Stimulated activated CD4-positive, alpha-beta T cell treated with anti-CD3 and anti-CD28 coated beads, TNF-alpha, amount 100 ng/mL, for 24 hours (primary cell): ENCODE measurements around the gene FTO.

ENCODE experiments used
- DNase-seq, 3 experiments: peaks; one replicate each; pipeline ENCODE4 v3.0.0-alpha.2; 2020; ENCODE audit warnings: low read depth in 3 of 3

Gene FTO

DNA sequence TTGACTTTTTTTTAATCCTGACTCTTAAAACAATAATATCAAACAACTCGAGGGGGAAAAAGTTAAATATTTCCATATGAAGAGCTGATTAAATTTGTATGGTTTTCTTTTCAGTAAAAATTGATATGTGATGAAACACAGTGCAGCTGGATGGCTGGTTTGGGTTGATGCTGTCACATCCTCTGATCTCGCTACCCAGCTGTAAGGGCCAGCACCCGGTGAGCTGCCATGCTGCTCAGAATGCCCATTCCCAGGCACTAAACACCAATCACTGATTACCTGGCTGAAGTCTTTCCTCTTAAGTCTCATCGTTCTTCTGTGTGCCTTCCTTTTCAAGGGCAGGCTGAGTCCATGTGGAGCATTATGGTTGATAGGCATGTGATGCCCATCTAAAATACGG lies 348.3 kb downstream of the FTO start:
- no peak for DNase-seq

DNA sequence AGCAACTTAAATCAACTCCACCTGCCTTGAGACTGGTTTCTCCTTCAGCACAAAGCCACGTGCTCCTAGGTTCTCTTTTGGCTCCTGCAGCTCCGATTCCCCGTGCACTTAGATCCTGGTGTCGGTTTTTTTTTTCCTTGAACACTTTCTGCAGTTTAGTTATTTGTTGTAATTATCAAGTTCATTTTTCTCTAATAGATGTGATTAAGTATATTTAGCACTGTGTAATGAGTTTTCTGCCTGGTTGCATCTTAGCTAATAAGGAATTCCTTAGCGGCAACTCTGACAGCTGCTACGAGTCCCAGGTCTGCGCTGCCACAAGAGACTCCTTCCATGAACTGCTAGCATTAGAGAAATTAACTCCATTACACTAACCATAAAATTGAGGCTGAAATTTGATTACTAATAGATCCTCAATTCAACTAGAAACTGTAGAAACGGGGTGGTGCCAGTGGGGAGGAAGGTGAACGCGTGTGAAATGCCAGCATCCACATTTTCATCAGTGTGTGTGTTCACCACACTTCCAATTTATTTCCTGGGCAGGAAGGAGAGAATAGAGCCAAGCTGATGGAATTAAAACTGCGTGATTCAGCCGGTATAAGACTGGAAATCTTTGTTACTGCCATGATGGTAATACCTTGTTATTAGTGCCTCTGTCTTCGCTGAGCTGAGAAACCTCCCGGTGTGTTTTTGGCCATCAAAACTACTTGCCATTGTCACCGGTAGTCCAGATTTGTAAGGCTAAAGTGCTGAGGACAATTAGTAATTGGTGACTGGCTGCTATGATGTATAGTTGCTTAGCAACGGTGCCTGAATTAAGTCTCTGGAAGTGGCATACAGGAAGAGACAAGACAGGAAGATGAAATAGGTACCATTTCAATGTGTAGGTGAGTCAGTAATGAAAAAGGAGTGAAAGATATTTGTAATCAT lies 350.2 kb downstream of the FTO start:
- DNase-seq, result no peak

DNA sequence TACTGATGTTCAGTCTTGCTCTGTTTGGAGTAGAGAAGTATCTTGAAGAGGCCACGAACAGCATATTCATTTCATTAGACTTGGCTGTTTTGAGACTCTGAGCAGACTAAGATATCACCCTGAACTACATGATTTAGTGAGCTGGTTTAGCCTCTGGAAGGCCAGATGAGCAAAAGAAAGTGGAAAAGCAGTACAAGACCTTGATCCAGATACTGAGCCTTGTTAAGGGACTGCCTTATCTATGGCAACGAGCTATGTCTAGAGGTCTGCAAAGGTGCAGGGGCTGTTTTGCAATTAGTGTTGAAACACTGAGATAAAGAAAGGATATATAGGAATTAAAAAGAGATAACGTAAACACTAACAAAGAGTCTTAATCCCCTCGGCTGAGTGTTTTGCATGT lies 351.2 kb downstream of the FTO start:
- no peak for DNase-seq

- no peak for DNase-seq
These were observed 351.9 kb downstream of the FTO start for GRCh38 chr16:54055864-54056263.

DNA sequence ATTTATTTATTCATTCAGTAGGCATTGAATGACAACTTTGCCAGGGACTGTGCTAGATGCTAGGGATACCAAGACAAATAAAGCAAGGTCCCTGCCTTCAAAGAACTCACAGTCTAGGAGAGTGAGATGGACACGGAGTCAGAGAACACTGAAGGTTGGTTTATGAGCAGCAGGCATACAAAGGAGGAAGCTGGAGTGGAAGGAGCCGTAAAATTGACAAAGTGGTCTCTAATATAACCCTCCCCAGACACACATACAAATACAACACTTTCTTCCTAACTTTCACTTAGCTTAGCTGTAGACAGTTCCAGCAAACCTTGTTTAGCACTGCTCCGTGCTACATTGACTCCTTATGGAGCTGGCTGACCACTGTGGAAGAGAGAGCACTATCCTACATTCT lies 353.0 kb downstream of the FTO start:
- DNase-seq, result no peak

GRCh38 chr16:54059319-54059718 lies 355.4 kb downstream of the FTO start:
- DNase-seq, result no peak

- no peak for DNase-seq
These were observed 356.9 kb downstream of the FTO start for GRCh38 chr16:54060599-54061421.

DNA sequence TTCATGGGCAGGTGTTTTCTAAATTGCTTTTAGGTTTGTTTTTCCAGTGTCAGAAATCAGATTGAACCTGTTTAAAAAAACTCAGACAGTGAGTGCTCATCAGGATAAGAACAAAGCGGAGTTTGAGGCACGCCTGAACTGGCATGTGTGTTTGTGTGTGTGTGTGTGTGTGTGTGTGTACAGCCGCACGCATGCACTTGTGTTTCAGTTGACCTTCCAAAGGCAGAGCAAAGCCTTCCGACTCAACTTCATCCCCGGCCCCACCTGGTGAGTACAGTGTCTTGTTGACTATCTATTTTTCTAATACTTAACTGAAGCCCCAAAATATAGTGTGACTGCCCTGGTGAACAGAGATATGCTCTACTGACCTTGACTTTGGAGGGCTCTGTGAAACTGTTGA lies 357.5 kb downstream of the FTO start:
- DNase-seq, result no peak

- no peak for DNase-seq
These were observed 358.7 kb downstream of the FTO start for GRCh38 chr16:54062361-54063278.

GRCh38 chr16:54063279-54063773 lies 359.4 kb downstream of the FTO start:
- no peak for DNase-seq

- no peak for DNase-seq
These were observed 362.6 kb downstream of the FTO start for GRCh38 chr16:54066451-54067105.

DNA sequence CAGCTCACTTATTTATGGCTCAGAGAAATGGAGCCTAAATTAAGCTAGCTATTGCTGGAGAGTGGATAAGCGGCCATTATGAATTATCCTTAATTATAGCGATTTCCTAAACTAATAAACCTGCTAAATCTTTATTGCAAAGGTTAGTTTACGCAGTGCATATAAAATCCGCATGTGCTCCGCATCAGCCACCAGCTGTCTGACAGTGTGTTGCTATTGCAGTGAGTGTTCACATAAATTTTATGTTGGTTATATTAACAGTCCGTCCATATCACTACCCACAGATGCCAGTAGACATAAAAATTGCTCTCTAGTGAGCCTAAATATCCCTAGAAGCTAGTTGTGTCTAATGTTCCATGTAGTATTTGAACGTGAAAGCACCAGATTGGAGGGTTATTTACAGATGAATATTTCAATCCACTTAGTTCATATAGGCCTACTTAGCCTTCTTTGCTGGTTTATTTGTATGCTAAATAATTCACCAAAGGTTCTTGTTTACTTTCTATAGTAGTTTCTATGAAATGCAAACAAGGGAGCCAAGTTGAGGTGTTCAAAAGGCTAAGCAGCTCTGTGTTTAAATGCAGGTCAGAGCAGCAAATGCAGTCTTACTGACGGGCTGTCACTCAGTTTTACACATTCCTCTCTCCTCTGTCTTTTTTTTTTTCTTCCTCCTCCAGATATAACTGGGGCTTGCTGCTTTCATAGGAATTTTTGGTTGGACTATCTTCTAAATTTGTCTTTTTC lies 363.5 kb downstream of the FTO start:
- DNase-seq, result no peak

GRCh38 chr16:54068212-54068611 lies 364.3 kb downstream of the FTO start:
- DNase-seq, result no peak

- no peak for DNase-seq
These were observed 365.8 kb downstream of the FTO start for GRCh38 chr16:54069601-54070239.

DNA sequence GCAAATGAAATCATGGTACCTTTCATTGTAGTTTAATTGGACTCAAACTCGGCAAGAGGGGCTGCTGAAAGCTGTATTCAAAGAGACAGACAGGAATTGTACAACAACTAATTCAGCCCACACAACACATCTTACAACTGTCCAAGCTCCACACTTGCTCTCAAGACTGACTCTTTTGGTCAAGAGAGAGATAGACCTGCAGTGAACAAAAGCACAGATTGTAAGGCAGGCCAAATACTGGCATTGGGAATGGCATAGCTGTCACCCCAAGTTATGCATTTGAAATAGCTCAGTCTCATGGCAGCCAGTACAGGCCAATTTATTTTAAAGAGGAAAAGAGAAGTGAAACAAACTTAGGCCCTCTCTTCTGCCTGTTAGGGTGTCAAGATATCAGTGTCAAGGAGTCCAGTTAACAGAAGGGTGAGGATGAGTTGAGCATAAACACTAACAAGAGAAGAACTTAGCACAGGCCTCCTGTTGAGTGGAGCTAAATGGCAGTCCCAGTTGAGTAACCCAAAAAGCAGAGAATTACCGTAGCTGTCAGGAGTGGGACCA lies 366.9 kb downstream of the FTO start:
- no peak for DNase-seq

- DNase-seq, result no peak
These were observed 367.6 kb downstream of the FTO start for GRCh38 chr16:54071514-54071913.

GRCh38 chr16:54072237-54072636 lies 368.3 kb downstream of the FTO start:
- DNase-seq, result no peak

DNA sequence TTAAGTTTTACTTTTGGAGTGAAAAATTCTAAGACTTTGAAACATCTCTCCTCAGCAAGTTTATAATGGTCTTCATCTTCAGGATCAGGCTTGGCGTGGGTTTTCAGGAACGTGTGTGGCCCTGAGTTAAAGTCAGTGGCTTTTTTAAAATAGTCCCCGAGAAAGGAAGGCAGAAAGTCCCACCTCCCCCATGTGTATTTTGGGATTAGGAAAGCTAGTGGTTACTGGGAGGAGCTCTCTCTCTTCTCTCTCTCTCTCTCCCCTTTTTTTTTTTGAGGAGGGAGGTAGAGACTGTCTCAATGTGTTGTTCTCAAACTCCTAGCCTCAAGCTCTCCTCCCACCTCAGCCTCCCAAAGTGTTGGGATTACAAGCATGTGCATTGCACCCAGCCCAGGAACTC lies 369.4 kb downstream of the FTO start:
- DNase-seq, result no peak

- DNase-seq, result no peak
These were observed 371.5 kb downstream of the FTO start for GRCh38 chr16:54075446-54075845.
